DMS53 treated with DMSO at 0.1 percent for 48 hours (cell line): ENCODE results near the gene PGP.

ENCODE experiments used
- DNase-seq: peaks from one replicate; lab custom pipeline; 2025; ENCODE audit not compliant: unreplicated experiment; lab: John Stamatoyannopoulos, UW

PGP gene

GRCh38 chr16:2166263-2167067 is 48.2 kb downstream of the PGP start:
- no peak for DNase-seq

GRCh38 chr16:2165861-2166260 is 48.8 kb downstream of the PGP start:
- DNase-seq = no peak

- DNase-seq = no peak
Measured at GRCh38 chr16:2163211-2163881, 51.3 kb downstream of the PGP start.

GRCh38 chr16:2162676-2163118 is 51.9 kb downstream of the PGP start:
- DNase-seq = no peak

GRCh38 chr16:2161911-2162310 is 52.7 kb downstream of the PGP start:
- no peak for DNase-seq
